HTERT RPE-1 (cell line): ENCODE results near the gene CFAP53.
"Not testable (repeated sequence)": the region's sequence is repeated elsewhere in the genome, so short reads cannot be mapped to it uniquely, and the experiment has no call there.

Experiments used
- in situ Hi-C: fragments of 300-500 bp; cut with MboI; formaldehyde crosslinking; loops from 4 replicates; pipeline ENCODE4 v1.14.3; 2020; ENCODE audit warnings: low sequenced_read_pairs

Gene CFAP53

DNA sequence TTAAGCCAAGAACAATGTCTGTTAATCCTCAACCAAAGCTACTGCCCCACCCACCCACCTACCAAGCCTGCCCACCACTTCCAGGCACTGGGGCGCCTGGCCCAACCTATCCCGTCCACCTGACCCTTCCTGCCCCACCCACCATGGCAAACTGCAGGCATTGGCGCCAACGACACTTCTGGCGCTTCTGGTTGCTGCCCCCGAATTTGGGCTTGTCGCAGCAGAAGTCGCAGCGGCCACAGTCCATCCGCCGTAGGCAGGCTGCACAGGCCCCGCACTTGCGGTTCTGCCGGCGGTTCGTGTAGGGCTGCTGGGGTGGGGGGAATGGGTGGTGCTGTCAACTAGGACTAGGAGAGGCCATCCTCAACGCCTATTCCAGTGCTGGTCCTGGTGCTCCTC is 7.7 kb upstream of the CFAP53 start:
- in situ Hi-C loops = no loop called here

DNA sequence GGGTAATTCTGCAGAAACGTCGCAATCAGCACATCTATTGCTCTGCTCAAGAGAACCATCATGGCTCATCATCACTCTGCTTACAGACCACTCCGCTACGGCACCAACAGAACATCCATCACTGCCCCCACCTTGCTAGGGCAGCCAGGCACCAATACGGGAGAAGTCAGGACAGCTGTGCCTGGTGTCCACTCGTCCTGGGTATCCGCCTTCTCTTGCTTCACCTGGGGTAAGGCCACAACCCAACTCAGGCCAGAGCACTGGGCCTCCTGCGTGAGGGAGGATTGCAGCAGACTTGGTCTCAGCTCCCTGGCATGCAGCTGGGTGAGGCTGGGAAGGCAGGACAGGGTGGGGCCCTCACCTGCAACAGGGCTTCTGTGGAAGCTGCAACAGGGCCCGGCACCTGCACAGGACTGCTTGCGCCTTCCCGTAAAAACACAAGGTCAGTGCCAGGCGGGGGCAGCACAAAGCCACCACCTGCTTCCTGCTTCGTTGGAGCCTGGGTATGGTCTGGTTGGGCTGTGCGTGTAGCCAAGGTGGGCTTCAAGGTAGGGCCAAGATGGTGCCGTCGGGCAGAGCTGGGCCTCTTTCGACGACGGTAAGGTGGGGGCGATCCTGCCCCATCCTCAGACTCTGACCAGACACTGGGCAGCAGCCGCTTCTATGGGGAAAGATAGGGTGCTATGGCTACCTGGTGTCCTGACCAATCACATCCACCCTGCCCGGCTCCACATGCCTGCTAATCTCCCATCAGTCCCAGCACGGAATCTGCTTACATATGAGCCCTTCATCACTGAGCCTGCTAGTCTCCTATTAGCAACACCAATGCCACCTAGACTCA is 7.1 kb upstream of the CFAP53 start:
- in situ Hi-C loops = no loop called here

DNA sequence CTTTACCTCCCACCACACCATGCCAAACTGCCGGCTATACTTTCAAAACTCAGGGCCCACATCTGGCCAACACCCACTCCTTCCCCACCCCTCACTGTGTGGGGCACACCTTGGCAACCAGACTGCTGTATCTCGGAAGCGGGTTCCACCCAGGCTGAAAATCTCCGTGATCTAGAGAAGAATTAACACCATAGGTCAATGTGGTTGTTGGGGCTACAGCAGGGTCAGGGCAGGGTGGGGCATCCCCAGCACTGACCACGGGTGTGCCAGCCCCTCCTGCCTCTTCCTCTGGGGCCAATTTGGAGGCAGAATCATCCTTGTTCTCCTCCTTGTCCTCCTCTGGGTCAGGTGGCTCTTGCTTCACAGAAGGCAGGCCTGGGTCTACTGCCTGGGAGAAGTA is 6.3 kb upstream of the CFAP53 start:
- in situ Hi-C loops = no loop called here

DNA sequence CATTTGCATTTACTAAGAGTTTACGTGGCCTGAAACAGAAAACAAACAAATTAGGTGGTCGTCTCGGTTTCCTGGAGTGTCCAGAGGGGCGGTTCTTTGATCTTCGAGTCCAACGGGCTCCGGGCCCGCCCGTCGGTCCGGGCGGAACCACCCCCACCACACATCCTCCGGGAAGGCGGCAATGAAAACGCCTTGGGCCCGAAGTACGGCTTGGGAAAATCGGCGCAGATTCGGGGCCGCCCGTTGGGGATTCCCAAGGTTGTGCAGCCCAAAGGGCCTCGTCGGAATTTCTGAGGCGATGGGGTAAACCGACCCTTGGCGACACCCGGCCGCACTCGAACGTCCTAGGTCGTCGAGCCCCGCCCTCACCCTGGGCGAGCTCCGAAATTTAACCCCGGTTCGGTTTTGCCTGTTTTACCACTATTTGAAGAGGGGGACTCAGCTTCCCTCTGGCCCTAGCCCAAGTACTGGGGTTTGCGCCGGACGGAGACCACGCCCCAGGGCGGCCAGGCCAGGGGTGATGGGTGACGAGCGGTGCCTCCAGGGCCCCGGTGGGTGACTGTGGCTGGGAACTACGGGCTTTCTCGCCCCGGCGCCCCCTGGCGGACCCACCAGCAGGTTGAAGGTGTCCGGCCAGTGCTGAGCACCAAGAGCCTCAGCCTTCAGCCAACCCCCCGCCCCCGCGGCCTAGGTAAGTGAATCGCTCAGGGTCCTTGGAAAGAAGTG is 1.9 kb upstream of the CFAP53 start:
- in situ Hi-C loops = no loop called here

DNA sequence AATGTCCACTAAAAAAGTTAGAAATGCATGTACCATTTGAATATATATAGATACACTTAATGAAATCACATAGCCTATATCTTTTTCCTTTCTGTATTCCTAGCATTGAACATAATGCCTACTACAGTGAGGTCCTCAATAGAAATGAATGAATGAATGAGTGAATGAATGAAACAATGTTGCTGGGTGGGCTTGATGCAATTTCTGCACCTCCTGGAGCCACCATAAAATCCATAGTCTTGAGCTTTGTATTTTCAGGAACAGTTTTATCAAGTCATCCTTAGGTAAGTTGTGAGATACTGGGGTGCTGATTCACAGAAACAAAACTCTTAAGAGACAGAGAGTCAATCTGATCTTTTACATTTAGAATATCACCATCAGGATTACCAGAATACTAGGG is 3.3 kb downstream of the CFAP53 start:
- in situ Hi-C loops = no loop called here

DNA sequence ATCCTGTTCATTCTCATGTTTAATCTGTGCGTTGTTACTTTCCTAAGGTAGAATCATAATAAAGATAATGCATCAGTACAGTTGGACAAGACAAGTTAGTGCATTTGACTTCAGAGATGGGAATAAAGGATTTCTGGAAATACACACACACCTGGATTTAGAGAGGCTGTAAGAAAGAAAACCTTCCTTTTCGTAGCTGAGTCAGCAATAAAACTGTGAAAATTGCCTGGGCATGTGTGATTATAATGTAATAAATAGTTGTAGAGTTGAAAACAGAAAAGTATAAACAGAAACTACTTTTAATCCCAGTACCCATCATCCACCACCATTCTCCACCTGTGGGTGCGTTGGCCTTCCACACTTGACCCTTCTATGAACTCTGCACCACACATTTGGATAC is 15.4 kb downstream of the CFAP53 start:
- in situ Hi-C loops = no loop called here

DNA sequence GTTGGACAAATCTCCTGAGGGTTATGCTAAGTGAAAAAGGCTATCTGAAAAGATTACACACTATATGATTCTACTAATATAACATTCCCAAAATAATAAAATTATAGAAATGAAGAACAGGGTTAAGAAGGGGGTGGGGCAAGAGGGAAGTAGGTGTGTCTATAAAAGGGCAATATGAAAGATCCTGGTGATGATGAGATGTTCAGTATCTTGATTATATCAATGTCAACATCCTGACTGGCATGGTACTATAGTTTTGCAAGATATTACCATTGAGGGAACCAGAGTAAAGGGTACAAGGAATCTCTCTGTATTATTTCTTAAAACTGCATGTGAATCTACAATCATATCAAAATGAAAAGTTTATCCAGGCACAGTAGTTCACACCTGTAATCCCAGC is 16.7 kb downstream of the CFAP53 start:
- in situ Hi-C loops = no loop called here

DNA sequence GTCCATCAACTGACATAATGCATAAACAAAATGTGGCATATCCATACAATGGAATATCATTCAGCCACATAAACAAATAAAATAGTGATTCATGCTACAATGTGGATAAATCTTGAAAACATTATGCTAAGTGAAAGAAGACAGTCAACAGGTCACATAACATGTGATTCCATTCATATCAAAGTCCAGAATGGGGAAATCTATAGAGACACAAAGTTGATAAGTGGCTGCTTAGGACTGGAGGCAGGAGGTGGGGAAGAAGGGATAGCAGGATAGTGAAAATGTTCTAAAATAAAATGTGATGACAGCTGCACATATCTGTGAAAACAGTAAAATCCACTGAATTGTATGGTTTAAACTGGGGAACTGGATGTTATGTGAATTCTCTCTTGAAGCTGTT is 18.7 kb downstream of the CFAP53 start:
- in situ Hi-C loops = no loop called here

DNA sequence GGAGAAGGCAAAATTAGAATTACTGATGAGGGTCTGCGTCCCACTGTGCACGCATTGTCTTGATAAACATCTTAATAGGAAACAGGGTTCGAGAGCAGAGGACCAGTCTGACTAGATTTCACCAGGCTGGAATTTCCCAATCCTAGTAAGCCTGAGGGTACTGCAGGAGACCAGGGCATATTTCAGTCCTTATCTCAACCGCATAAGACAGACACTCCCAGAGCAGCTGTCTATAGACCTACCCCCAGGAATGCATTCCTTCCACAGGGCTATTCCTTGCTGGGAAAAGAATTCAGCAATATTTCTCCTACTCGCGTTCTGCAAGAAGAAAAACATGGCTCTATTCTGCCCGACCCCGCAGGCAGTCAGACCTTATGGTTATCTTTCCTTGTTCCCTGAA is 24.5 kb downstream of the CFAP53 start:
- in situ Hi-C loops = not testable (repeated sequence)

DNA sequence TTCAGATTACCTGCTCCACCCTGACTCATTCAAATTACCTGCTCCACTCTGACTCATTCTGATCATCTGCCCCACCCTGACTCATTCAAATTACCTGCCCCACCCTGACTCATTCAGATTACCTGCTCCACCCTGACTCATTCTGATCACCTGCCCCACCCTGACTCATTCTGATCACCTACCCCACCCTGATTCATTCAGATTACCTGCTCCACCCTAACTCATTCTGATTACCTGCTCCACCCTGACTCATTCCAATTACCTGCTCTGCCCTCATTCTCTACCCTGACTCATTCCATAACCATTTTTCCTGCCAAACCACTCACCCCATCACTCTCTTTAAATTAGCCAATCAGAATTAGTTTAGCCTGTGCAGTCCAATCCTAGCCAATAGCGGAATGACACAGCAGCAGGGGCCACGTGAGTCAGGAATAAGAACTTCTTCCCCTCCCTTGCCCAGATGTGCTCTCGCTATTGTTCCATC is 26.2 kb downstream of the CFAP53 start:
- in situ Hi-C loops = no loop called here

DNA sequence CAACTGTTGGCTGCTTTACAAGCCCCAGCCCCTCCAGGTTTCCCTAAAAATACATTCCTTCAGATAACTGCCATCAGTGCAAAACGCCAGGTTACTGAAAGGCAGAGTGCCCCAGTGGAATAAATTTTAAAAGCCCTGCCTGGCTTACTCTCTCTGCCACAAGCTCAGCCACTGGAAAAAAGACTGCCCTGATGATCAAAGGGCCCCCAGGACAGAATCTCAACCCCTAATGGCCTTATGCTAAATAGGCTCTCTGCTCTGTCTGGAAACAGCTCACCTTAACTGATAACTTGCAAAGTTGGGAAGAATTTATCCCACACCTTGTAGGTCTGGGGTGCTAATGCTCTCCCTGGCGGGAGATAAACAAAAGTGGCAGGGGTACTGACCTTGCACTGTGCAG is 33.9 kb downstream of the CFAP53 start:
- in situ Hi-C loops = no loop called here

DNA sequence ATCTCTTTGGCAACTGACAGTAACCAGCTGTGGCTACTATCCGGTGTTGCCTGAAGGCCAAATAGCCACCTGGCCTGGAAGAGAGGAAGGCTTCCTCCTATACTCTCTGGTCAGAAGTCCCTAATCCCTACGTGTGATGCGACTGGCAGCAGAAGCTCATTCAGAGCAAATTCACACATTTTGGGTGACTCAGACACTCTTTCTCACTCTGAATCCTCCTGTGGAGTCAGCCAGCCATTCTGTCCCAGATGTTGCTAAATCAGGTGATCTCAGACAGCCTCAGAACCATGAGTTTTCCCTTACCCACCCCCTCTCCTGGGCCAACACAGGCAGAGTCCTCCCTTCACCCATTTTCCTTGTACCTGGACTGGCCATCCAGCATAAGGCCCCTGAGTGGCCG is 34.7 kb downstream of the CFAP53 start:
- in situ Hi-C loops = no loop called here

DNA sequence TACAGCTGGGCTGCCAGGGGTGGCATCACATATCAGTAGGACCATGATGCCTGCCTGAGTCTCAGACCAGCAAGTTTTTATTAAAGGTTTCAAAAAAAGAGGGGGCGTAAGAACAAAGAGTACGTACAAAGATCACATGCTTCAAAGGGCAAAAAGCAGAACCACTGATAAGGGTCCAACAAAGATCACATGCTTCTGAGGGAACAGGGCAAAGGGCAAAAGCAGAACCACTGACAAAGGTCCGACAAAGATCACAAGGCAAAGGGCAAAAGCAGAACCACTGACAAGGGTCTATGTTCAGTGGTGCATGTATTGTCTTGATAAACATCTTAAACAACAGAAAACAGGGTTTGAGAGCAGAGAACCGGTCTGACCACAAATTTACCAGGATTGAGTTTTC is 46.0 kb downstream of the CFAP53 start:
- in situ Hi-C loops = not testable (repeated sequence)

DNA sequence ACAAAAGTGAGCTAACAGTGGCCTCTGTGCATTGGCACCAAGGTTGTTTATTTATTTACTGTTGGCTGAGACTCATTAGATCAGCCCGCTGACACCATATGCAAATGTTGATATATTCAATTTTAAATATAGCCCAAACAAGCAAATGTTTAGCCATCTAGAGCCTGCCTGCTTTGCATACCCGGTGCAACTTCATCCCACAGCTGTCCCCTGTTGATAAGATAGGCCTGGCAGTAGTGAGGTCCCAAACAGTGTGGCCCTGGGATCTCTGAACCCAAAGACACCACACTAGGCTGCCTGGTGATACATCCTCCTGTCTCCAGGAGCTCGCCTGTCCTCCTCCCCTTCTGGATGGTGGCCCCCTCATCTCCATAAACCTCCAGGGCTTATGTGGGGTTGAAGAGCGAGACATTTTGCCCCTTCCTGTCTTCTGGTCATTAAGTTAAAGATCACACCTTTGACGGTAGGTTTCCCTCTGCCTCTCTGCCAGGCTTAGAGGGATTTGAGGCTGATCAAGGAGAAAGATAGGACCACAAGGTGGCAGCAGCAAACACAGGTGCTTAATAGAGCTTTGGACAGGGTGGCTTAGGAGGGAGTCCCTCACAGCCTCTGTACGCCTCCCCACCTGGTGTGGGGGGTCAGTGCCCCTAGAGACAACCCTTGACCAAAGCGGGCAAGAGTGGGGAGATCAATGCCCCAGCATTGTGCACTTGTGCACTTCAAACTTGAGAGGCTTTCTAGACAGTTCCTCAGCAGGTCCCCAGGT is 47.7 kb downstream of the CFAP53 start:
- in situ Hi-C loops = no loop called here

DNA sequence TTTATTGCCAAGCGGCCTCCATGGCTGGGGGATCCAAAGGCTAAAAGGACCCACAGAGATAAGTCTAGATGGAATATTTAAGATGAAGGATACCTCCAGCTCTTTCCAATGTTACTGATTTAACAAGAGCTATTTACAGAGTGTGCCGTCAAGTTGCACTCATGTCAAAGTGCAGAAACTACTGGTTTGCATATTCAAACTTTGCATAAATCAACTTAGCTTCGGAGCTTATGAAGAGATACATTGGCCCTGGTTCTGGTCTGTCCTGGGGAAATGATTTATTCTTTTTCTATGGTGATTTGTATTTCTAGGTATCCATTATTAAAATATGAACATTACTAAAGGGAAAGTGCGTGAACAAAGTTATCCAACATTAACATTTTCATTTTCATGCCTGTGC is 57.0 kb downstream of the CFAP53 start:
- in situ Hi-C loops = no loop called here

DNA sequence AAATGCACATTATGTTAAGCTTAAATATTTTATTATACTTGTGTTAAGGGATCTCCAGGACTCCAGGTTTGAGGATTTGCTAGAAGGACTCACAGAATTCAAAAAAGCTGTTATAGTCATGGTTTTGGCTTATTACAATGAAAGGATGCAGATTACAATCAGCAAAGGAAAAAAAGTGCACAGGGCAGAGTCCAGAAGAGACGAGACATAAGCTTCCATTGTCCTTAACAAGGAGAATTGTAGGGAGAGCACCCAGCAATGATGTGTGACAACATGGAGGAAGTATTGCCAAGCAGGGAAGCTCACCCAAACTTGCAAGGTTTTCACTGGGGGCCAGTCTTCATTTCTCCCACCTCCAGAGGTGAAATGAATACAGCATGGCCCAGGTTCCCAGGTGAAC is 58.6 kb downstream of the CFAP53 start:
- in situ Hi-C loops = no loop called here

DNA sequence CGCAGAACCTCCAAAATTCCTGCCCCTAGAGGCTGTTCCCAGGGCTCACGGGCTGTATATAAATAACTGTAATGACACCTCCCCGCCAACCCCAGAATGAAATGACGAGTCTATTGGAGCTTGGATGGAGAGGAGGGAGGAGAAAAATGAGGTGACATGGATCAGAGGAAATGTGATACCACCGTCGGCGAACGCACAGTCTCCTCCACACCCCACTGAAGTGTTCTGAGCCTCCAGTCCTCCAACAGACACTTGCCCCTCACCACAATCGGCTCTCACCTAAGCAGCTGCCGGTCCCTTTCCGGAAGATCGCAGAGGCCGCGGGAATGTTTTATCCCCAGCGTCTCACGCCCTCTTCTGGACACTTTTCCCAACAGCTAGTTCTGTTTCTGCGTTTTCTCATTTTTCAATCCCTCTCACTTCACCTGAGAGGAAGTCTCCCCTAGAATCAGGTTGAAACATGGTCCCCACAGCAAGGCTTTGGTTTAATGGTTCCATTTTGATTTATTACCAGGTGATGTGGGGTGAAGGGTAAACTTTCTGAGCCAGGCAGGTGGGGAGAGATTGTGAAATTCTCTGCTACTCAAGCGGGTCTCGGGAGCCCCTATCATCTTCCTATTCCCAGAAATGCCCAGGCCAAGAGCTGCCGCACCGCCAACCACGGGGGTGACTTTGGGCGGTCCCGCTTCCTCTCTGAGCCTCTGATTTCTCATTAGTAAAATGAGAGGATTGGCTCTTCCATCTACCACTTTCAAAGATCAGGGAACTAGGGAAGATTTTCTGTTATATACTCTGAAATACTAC is 62.3 kb downstream of the CFAP53 start:
- in situ Hi-C loops = no loop called here

DNA sequence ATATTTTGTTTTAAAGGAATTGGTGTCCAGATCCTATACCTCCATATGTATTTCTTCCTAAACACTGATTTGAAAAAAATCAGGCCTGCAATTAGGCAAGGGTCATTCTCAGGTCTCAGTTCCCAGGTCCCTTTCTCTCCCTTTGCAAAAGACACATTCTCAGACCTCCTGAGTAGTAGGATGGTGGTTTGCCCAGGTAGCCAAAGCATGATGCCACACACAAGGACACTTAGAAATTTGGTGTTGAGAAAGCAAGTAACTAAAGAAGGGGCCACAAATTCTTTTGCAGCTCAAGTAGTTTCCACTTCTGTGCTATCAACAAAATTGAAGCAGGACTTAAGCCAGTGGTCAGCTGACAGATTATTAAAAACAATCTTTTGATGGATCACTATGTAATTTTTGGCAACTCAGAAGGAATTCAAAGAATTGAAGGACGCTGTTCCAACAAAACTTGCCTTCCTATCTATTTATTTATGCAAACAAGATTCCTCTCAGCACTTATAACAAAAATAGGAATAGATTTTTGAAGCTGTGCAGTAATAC is 64.7 kb downstream of the CFAP53 start:
- in situ Hi-C loops = no loop called here

DNA sequence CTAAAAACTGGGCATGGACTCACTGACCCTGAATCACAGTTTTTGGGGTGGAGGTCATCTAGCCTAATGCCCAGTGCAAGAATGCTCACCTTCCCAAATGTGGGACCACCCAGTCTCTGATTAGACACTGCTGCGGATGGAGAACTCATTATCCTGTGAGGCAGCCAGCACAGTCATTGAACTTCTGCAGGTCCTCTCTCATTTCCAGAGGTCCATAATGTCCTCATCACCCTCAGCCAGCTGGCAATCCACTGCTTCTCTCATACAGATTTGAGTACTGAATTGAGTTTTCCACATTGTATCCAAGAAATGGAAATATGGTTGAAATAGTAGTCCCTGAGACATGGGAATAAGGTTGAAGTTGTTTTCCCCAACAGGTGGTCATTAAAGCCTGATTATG is 66.4 kb downstream of the CFAP53 start:
- in situ Hi-C loops = no loop called here

DNA sequence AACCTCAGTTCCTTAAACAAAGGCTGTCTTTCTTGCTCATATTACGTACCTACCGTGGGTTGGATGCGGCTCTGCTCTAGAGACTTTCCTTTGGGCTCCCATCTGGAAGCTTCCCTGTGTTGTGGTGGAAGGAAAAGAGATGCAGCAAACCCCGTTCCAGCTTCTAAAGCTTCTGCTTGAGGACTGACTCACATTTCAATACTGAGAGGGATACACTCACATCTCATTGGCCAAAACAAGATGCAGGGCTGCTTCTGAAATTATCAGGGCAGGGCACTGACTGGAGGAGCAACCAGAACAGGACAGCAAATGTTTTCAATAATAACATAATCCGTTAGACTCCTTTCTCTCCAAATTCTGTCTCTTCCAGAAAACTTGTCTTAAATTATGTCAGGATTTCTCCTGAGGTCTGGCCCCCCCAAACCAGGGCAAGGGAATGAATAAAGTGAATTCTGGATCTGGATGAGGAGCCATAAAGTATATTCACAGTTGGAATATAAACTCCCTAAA is 66.9 kb downstream of the CFAP53 start:
- in situ Hi-C loops = no loop called here
